Spinal cord (tissue), 10 donors: Measurements from ENCODE around the gene BCR. TPM values are rescaled to one million over a fixed set of nuclear protein-coding genes. Genes with fewer than 3 reads are reported as not detected.

Source experiments
- DNase-seq, 6 donors: peaks; one replicate each; pipeline versions ENCODE4 v3.0.0 to v3.0.0-alpha.2; 2013 to 2015; ENCODE audit warnings: low spot score in 6 of 6, low read depth in 4 of 6
- H3K27ac ChIP-seq: one replicate; pipeline ENCODE4 v1.5.1; 2013; ENCODE audit warnings: low read depth, low read length, control low read depth
- H3K27me3 ChIP-seq: one replicate; pipeline ENCODE4 v1.6.1; 2013; ENCODE audit warnings: low read length; ENCODE audit not compliant: control insufficient read depth, insufficient read depth
- H3K36me3 ChIP-seq: one replicate; pipeline ENCODE4 v1.6.1; 2013; ENCODE audit warnings: low read length; ENCODE audit not compliant: control insufficient read depth, insufficient read depth
- H3K4me1 ChIP-seq: one replicate; pipeline ENCODE4 v1.6.1; 2013; ENCODE audit warnings: low read length; ENCODE audit not compliant: control insufficient read depth, insufficient read depth
- H3K4me3 ChIP-seq: one replicate; pipeline ENCODE4 v1.5.1; 2013; ENCODE audit warnings: low read depth, low read length, control low read depth
- H3K9me3 ChIP-seq: one replicate; pipeline ENCODE4 v1.6.1; 2013; ENCODE audit warnings: low read length; ENCODE audit not compliant: control insufficient read depth, insufficient read depth
- WGBS: methylation state at CpG from one replicate; pipeline ENCODE4 v1.1.5; 2013; ENCODE audit warnings: missing lambda C conversion rate; ENCODE audit not compliant: insufficient coverage; 5-methylcytosine and 5-hydroxymethylcytosine counted together
- polyA plus RNA-seq, 2 donors: library from polyadenylated mRNA; unstranded; fragments of 120-200 nt; gene quantifications; one replicate each; pipeline ENCODE4 v1.2.1, GENCODE V29; 2013; ENCODE audit not compliant: insufficient read length in 2 of 2
- total RNA-seq, 2 donors: library from RNA; depleted of rRNA in 1 of 2; stranded (reverse); fragments of 120-200 nt in 1 of 2; fragments of >200 nt in 1 of 2; gene quantifications; one replicate each; pipeline versions ENCODE4 v1.2.3 to v1.2.4, GENCODE V29; 2013 to 2014
- donor health status: healthy.

The BCR gene
- total and polyA plus RNA-seq, 4 donors, result 30.4 to 88.1 (median 69.6) TPM

- Histone ChIP-seq H3K4me1 (peaks cover 69% of the 10 kb centered on the region), H3K27me3 (no peaks in the 10 kb centered on the region), H3K4me3 (no peak overlapping the region), H3K9me3 (no peaks in the 10 kb centered on the region), H3K27ac (peak overlapping the region; percentile 57), H3K36me3 (peaks cover 10% of the 10 kb centered on the region)
- whole genome bisulfite sequencing, result 54% methylated on average over 7 of the region's 7 CpGs
- DNase-seq, result peak in 2 of 6 donors; percentile 37 to 84
Measured at GRCh38 chr22:23203452-23204124, 23.3 kb downstream of the BCR start.

- H3K36me3 ChIP-seq, result peaks cover 9% of the 10 kb centered on the region
- H3K27ac ChIP-seq, result peak overlapping the region; percentile 4
- no peak overlapping the region for H3K4me3 ChIP-seq
- no peaks in the 10 kb centered on the region for H3K9me3 ChIP-seq
- peaks cover 64% of the 10 kb centered on the region for H3K4me1 ChIP-seq
- 92% methylated on average over 9 of the region's 11 CpGs for WGBS
- DNase-seq, result no peak
- no peaks in the 10 kb centered on the region for H3K27me3 ChIP-seq
Measured at GRCh38 chr22:23204125-23204488, 23.8 kb downstream of the BCR start.

GRCh38 chr22:23204541-23205157, 24.3 kb downstream of the BCR start:
- Histone ChIP-seq H3K4me3 (no peak overlapping the region), H3K27me3 (no peaks in the 10 kb centered on the region), H3K27ac (peak overlapping the region; percentile 4), H3K4me1 (peaks cover 59% of the 10 kb centered on the region), H3K36me3 (peaks cover 7% of the 10 kb centered on the region), H3K9me3 (no peaks in the 10 kb centered on the region)
- 19% methylated on average over 11 of the region's 11 CpGs for WGBS
- peak in 2 of 6 donors; percentile 61 to 76 for DNase-seq

GRCh38 chr22:23205339-23206049, 25.2 kb downstream of the BCR start:
- DNase-seq, result peak in 1 of 6 donors; percentile 59
- Histone ChIP-seq H3K4me1 (peaks cover 50% of the 10 kb centered on the region), H3K27ac (no peak overlapping the region), H3K9me3 (no peaks in the 10 kb centered on the region), H3K36me3 (peaks cover 7% of the 10 kb centered on the region), H3K27me3 (no peaks in the 10 kb centered on the region), H3K4me3 (no peak overlapping the region)
- WGBS, result 75% methylated on average over 5 of the region's 9 CpGs

GRCh38 chr22:23206915-23207314, 26.6 kb downstream of the BCR start:
- Histone ChIP-seq H3K27me3 (no peaks in the 10 kb centered on the region), H3K4me1 (peaks cover 42% of the 10 kb centered on the region), H3K27ac (no peak overlapping the region), H3K4me3 (no peak overlapping the region), H3K36me3 (peaks cover 5% of the 10 kb centered on the region), H3K9me3 (no peaks in the 10 kb centered on the region)
- no peak for DNase-seq

GRCh38 chr22:23207729-23208393, 27.6 kb downstream of the BCR start:
- no peak overlapping the region for H3K4me3 ChIP-seq
- 60% methylated on average over 8 of the region's 11 CpGs for WGBS
- peak in 1 of 6 donors; percentile 32 for DNase-seq
- H3K27ac ChIP-seq, result no peak overlapping the region
- H3K9me3 ChIP-seq, result no peaks in the 10 kb centered on the region
- H3K36me3 ChIP-seq, result peaks cover 5% of the 10 kb centered on the region
- H3K27me3 ChIP-seq, result no peaks in the 10 kb centered on the region
- H3K4me1 ChIP-seq, result peaks cover 51% of the 10 kb centered on the region

DNA sequence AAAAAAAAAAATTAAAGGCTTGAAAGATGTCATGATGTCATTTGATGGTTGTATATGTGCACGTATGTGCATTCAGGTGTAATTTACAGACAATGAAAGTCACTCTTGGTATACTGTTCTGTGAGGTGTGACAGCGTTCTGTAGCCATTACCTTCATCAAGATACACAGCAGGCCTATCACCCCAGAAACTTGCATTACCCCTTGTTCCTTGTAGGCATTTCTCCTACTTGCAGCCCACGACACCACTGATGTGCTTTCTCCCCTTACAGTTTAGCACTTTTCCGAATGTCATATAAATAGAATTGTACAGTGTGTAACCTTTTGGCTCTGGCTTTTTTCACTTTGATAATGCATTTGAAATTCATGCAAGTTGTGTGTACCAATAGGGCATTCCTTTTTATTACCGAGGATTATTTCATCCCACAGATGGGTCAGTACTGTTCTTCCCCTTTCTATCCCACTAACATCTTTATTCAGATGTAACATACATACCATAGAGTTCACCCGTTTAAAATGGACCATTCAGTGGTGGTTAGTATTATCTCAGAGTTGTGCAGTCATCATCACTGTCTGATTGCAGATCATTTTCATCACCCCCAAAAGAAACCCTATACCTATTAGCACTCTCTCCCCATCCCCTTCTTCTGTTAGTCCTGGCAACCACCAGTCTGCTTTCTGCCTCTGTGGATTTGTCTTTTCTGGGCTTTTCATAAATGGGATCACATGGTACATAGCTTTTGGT, 30.3 kb downstream of the BCR start:
- Histone ChIP-seq H3K27ac (no peak overlapping the region), H3K27me3 (no peaks in the 10 kb centered on the region), H3K4me1 (peaks cover 35% of the 10 kb centered on the region), H3K36me3 (peaks cover 5% of the 10 kb centered on the region), H3K9me3 (no peaks in the 10 kb centered on the region), H3K4me3 (no peak overlapping the region)
- WGBS, result no CpG with 5 or more reads among the region's 6 CpGs
- no peak for DNase-seq

GRCh38 chr22:23211622-23212021, 31.3 kb downstream of the BCR start:
- no peak for DNase-seq
- Histone ChIP-seq H3K4me3 (no peak overlapping the region), H3K4me1 (peaks cover 32% of the 10 kb centered on the region), H3K27me3 (no peaks in the 10 kb centered on the region), H3K36me3 (peaks cover 5% of the 10 kb centered on the region), H3K9me3 (no peaks in the 10 kb centered on the region), H3K27ac (no peak overlapping the region)
- WGBS, result 80% methylated on average over 1 of the region's 3 CpGs
